WERI-Rb-1 (cell line): ENCODE measurements around the gene FURIN.

Experiments used
- DNase-seq: peaks from one replicate; pipeline ENCODE4 v3.0.0-alpha.2; 2020
- H3K27ac ChIP-seq: fragments of 250-450 bp; sonication (Bioruptor Pico); 2 replicates; pipeline ENCODE4 v1.5.1; 2020; ENCODE audit warnings: mild to moderate bottlenecking, moderate library complexity
- H3K27me3 ChIP-seq: fragments of 250-450 bp; sonication (Bioruptor Pico); 2 replicates; pipeline ENCODE4 v1.5.1; 2021; ENCODE audit warnings: mild to moderate bottlenecking, low read depth, moderate library complexity; ENCODE audit not compliant: insufficient read depth, severe bottlenecking
- H3K36me3 ChIP-seq: fragments of 250-450 bp; sonication (Bioruptor Pico); 2 replicates; pipeline ENCODE4 v1.5.1; 2020; ENCODE audit warnings: mild to moderate bottlenecking, moderate library complexity
- H3K4me3 ChIP-seq: 2 replicates; pipeline ENCODE4 v1.5.1; 2011; ENCODE audit warnings: low read depth, mild to moderate bottlenecking, control low read depth, low read length
- H3K9me3 ChIP-seq: fragments of 250-450 bp; sonication (Bioruptor Pico); 2 replicates; pipeline ENCODE4 v1.5.1; 2021; ENCODE audit warnings: mild to moderate bottlenecking, moderate library complexity; ENCODE audit not compliant: severe bottlenecking
- CTCF ChIP-seq: IDR thresholded peaks from 2 replicates; pipeline ENCODE4 v1.5.1; 2011; ENCODE audit warnings: low read depth, mild to moderate bottlenecking, control low read depth, inconsistent platforms, low read length

Gene FURIN

GRCh38 chr15:90931828-90932659 is 63.7 kb downstream of the FURIN start, which contains the start of gene HDDC3:
Gene HDDC3 (minus strand): TSS chr15:90932549. CDS start chr15:90932540, 9 bp downstream.
- DNase-seq = peak; percentile 91
- peak within 1 kb of the TSS; percentile 25 for H3K27ac ChIP-seq

GRCh38 chr15:90932660-90932991 is 64.2 kb downstream of the FURIN start:
- no peak for TF ChIP-seq CTCF
- H3K27ac ChIP-seq = no peak overlapping the region
- peaks cover 4% of the 10 kb centered on the region; the same call in 1 of the 2 replicates for H3K36me3 ChIP-seq
- H3K27me3 ChIP-seq = no peaks in the 10 kb centered on the region
- H3K9me3 ChIP-seq = no peaks in the 10 kb centered on the region
- no peak for DNase-seq
- 0 out of 2 replicates have a peak overlapping the region, but pooled peaks have one; percentile 74 for H3K4me3 ChIP-seq

More at GRCh38 chr15:90931828-90932659, 63.7 kb downstream of the FURIN start, which contains the start of gene HDDC3:
- H3K9me3 ChIP-seq = no peaks in the 10 kb centered on the region
- TF ChIP-seq CTCF = peak; percentile 89
- H3K27me3 ChIP-seq = no peaks in the 10 kb centered on the region
- peak within 1 kb of the TSS; percentile 74 for H3K4me3 ChIP-seq
- H3K36me3 ChIP-seq = peaks cover 3% of the 10 kb centered on the region; the same call in 1 of the 2 replicates
